Activated CD8-positive, alpha-beta T cell treated with anti-CD3 and anti-CD28 coated beads for 36 hours (primary cell): Measurements from ENCODE around the gene LSM5. TPM values are rescaled to one million over a fixed set of nuclear protein-coding genes. Genes with fewer than 3 reads are reported as not detected.
"Not testable (repeated sequence)": the region's sequence is repeated elsewhere in the genome, so short reads cannot be mapped to it uniquely, and the experiment has no call there.

ENCODE experiments used
- ATAC-seq: fragments of 200-7000 bp; cut with Tn5 transposase; one replicate; pipeline ENCODE4 v1.10.0; 2021; ENCODE audit warnings: mild to moderate bottlenecking, moderate library complexity
- CTCF ChIA-PET: fragments of 350-600 bp; sonication (Branson Sonifier 250); formaldehyde crosslinking; loops from one replicate; lab custom pipeline; 2021; ENCODE audit warnings: antibody characterized with exemption; lab: Charles Lee
- POLR2A ChIA-PET: fragments of 350-600 bp; sonication (Branson Sonifier 250); formaldehyde crosslinking; loops from one replicate; lab custom pipeline; 2021; ENCODE audit warnings: antibody characterized with exemption; lab: Charles Lee
- DNase-seq: peaks from one replicate; pipeline ENCODE4 v3.0.0-alpha.2; 2020
- H3K27ac Mint-ChIP-seq: one replicate; pipeline ENCODE4 v1.8.0; 2021; ENCODE audit warnings: mild to moderate bottlenecking, mixed read lengths
- H3K27me3 Mint-ChIP-seq: one replicate; pipeline ENCODE4 v1.8.0; 2021; ENCODE audit warnings: mixed read lengths
- H3K36me3 Mint-ChIP-seq: one replicate; pipeline ENCODE4 v1.8.0; 2021; ENCODE audit warnings: low read depth, mixed read lengths
- H3K4me1 Mint-ChIP-seq: one replicate; pipeline ENCODE4 v1.8.0; 2021; ENCODE audit warnings: low read depth, mixed read lengths
- H3K4me3 Mint-ChIP-seq: one replicate; pipeline ENCODE4 v1.8.0; 2021; ENCODE audit warnings: mild to moderate bottlenecking, moderate library complexity, mixed read lengths
- H3K9me3 Mint-ChIP-seq: one replicate; pipeline ENCODE4 v1.8.0; 2021; ENCODE audit warnings: mixed read lengths
- intact Hi-C: fragments of 100-400 bp; cut with micrococcal nuclease; formaldehyde crosslinking; loops from one replicate; pipeline ENCODE4 v1.10.0; 2022
- total RNA-seq, 2 experiments: library from RNA; stranded (reverse); gene quantifications; one replicate each; pipeline ENCODE4 v1.2.3, GENCODE V29; 2021
- TF ChIP-seq, protein P1 (sequence below): fragments of 200-600 bp; IDR thresholded peaks from one replicate; pipeline ENCODE4 v1.8.0; 2022; ENCODE audit warnings: antibody characterized with exemption, mild to moderate bottlenecking

The LSM5 gene
- total RNA-seq, 2 experiments from 2014 or later = 122 to 124 TPM

- DNase-seq (no peak), ATAC-seq (no peak)
- H3K9me3 Mint-ChIP-seq = no peaks in the 10 kb centered on the region
- peaks cover under 1% of the 10 kb centered on the region for H3K27me3 Mint-ChIP-seq
- intact Hi-C loops = loop anchor here (5.0 to 10.0 kb wide), 2 partner anchors 265 to 732 kb away; no protein-coding TSS in a partner anchor
- H3K4me3 Mint-ChIP-seq = no peak overlapping the region
- no peak overlapping the region for H3K27ac Mint-ChIP-seq
- TF ChIP-seq, protein P1, sequence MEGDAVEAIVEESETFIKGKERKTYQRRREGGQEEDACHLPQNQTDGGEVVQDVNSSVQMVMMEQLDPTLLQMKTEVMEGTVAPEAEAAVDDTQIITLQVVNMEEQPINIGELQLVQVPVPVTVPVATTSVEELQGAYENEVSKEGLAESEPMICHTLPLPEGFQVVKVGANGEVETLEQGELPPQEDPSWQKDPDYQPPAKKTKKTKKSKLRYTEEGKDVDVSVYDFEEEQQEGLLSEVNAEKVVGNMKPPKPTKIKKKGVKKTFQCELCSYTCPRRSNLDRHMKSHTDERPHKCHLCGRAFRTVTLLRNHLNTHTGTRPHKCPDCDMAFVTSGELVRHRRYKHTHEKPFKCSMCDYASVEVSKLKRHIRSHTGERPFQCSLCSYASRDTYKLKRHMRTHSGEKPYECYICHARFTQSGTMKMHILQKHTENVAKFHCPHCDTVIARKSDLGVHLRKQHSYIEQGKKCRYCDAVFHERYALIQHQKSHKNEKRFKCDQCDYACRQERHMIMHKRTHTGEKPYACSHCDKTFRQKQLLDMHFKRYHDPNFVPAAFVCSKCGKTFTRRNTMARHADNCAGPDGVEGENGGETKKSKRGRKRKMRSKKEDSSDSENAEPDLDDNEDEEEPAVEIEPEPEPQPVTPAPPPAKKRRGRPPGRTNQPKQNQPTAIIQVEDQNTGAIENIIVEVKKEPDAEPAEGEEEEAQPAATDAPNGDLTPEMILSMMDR = no peak
- CTCF ChIA-PET = no interaction called here
- H3K36me3 Mint-ChIP-seq = no peaks in the 10 kb centered on the region
- peaks cover 7% of the 10 kb centered on the region for H3K4me1 Mint-ChIP-seq
- POLR2A ChIA-PET = no interaction called here
These were observed 13.1 kb downstream of the LSM5 start for GRCh38 chr7:32476816-32477648.

DNA sequence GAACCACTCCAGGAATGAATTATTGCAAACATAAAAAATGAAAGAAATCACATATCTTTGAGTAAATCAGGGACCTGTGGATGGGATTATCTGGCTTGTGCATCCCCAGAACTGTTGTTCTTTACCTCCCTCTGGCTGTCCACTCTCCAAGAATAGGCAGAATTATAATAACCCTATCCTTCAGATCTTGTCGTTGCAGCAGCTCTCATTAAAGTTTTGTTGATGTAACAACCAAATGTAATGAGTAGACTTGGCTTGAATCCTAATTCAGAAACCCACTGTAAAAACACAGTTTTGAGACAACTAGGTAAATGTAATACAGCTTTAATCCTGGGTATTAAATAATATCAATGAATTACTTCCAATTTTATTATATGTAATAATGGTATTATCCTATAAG lies 16.2 kb downstream of the LSM5 start:
- ChIA-PET CTCF (no interaction called here), POLR2A (no interaction called here)
- Mint-ChIP-seq H3K36me3 (no peaks in the 10 kb centered on the region), H3K4me3 (no peak overlapping the region), H3K27ac (no peak overlapping the region), H3K9me3 (no peaks in the 10 kb centered on the region), H3K4me1 (no peaks in the 10 kb centered on the region), H3K27me3 (peaks cover 1% of the 10 kb centered on the region)
- DNase-seq (no peak), ATAC-seq (no peak)
- intact Hi-C loops = loop anchor here (10.0 kb wide), 1 partner anchor 729 kb away; no protein-coding TSS in a partner anchor
- TF ChIP-seq, protein P1 = no peak

DNA sequence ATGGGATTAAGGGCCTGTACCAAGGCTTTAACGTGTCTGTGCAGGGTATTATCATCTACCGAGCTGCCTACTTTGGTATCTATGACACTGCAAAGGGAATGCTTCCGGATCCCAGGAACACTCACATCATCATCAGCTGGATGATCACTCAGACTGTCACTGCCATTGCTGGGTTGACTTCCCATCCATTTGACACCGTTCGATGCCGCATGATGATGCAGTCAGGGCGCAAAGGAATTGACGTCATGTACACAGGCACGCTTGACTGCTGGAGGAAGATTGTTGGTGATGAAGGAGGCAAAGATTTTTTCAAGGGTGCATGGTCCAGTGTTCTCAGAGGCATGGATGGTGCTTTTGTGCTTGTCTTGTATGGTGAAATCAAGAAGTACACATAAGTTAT lies 18.2 kb downstream of the LSM5 start:
- Mint-ChIP-seq H3K27ac (no peak overlapping the region), H3K9me3 (no peaks in the 10 kb centered on the region), H3K4me1 (no peaks in the 10 kb centered on the region), H3K36me3 (no peaks in the 10 kb centered on the region), H3K4me3 (no peak overlapping the region), H3K27me3 (peaks cover 1% of the 10 kb centered on the region)
- intact Hi-C loops = loop anchor here (10.0 kb wide), 1 partner anchor 727 kb away; no protein-coding TSS in a partner anchor
- CTCF ChIA-PET = no interaction called here
- POLR2A ChIA-PET = no interaction called here
- TF ChIP-seq, protein P1 = no peak
- ATAC-seq = no peak
- DNase-seq = no peak

DNA sequence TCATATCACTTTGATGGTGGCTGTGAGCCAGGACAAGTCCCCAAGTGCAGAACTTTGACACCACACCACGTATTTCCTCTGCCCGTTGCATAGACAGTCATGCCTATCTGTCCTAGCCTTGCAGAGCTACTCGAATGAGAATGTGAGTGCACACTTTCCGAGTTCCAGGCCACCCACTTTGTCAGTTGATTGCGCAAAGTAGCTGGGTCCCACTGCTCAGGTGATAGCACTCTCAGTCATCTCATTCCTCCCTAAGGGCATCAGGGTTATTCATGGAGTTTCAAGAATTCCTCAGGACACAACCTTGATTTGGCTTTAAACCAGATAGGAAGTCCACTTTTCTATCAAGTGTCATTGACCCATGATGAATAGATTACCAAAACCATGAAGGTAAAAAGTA lies 19.3 kb downstream of the LSM5 start:
- intact Hi-C loops = loop anchor here (10.0 kb wide), 1 partner anchor 726 kb away; no protein-coding TSS in a partner anchor

DNA sequence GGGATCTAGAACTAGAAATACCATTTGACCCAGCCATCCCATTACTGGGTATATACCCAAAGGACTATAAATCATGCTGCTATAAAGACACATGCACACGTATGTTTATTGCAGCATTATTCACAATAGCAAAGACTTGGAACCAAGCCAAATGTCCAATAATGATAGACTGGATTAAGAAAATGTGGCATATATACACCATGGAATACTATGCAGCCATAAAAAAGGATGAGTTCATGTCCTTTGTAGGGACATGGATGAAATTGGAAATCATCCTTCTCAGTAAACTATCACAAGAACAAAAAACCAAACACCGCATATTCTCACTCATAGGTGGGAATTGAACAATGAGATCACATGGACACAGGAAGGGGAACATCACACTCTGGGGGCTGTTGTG lies 20.2 kb downstream of the LSM5 start:
- intact Hi-C loops = loop anchor here (10.0 kb wide), 1 partner anchor 725 kb away; no protein-coding TSS in a partner anchor
- H3K4me1 Mint-ChIP-seq, H3K27ac Mint-ChIP-seq, H3K9me3 Mint-ChIP-seq, POLR2A ChIA-PET, H3K27me3 Mint-ChIP-seq, H3K36me3 Mint-ChIP-seq, H3K4me3 Mint-ChIP-seq, CTCF ChIA-PET, DNase-seq, ATAC-seq: not testable (repeated sequence)

More for the DNA sequence above, 19.3 kb downstream of the LSM5 start:
- TF ChIP-seq, protein P1 = no peak
- ATAC-seq (no peak), DNase-seq (no peak)
- ChIA-PET POLR2A (no interaction called here), CTCF (no interaction called here)
- no peaks in the 10 kb centered on the region for H3K4me1 Mint-ChIP-seq
- H3K4me3 Mint-ChIP-seq = no peak overlapping the region
- no peaks in the 10 kb centered on the region for H3K36me3 Mint-ChIP-seq
- no peak overlapping the region for H3K27ac Mint-ChIP-seq
- peaks cover 1% of the 10 kb centered on the region for H3K27me3 Mint-ChIP-seq
- no peaks in the 10 kb centered on the region for H3K9me3 Mint-ChIP-seq

GRCh38 chr7:32464641-32465416 lies 25.4 kb downstream of the LSM5 start:
- H3K4me1 Mint-ChIP-seq, H3K36me3 Mint-ChIP-seq, H3K27me3 Mint-ChIP-seq, ATAC-seq, POLR2A ChIA-PET, H3K4me3 Mint-ChIP-seq, CTCF ChIA-PET, H3K9me3 Mint-ChIP-seq, intact Hi-C loops, H3K27ac Mint-ChIP-seq, DNase-seq: not testable (repeated sequence)
